Measurements from ENCODE around the gene SLC39A7. TPM values are rescaled to one million over a fixed set of nuclear protein-coding genes. Genes with fewer than 3 reads are reported as not detected.
"Not testable (repeated sequence)": the region's sequence is repeated elsewhere in the genome, so short reads cannot be mapped to it uniquely, and the experiment has no call there.

The SLC39A7 gene
- total RNA-seq, 4 donors from 2014 or later: 21.9 to 45.4 (median 26.2) TPM

GRCh38 chr6:33217246-33217645, 16.6 kb downstream of the SLC39A7 start:
- no peak for TF ChIP-seq POLR2A (IDR thresholded peaks at IDR 0.05)
- no peak for TF ChIP-seq CTCF (IDR thresholded peaks at IDR 0.05 in 4 of 5, conservative IDR thresholded peaks at IDR 0.05 in 1 of 5)
- DNase-seq (no peak), ATAC-seq (no peak)
- H3K4me3 ChIP-seq: no peak overlapping the region
- no peaks in the 10 kb centered on the region for H3K36me3 ChIP-seq
- peaks cover 0 to 2% (median 0%) of the 10 kb centered on the region in 3 donors for H3K27me3 ChIP-seq
- no peak overlapping the region for H3K27ac ChIP-seq
- H3K4me1 ChIP-seq: peaks cover 15 to 17% of the 10 kb centered on the region in 2 donors
- H3K9me3 ChIP-seq: no peaks in the 10 kb centered on the region
- in situ Hi-C loops (cut with MboI; ENCODE audit: low sequenced_read_pairs in 4 of 4) (no loop called here), intact Hi-C loops (cut with DNase I; ENCODE audit: low total_unique reads) (no loop called here)

- TF ChIP-seq CTCF (IDR thresholded peaks at IDR 0.05 in 4 of 5, conservative IDR thresholded peaks at IDR 0.05 in 1 of 5) (no peak), POLR2A (IDR thresholded peaks at IDR 0.05) (no peak)
- in situ Hi-C loops (cut with MboI; ENCODE audit: low sequenced_read_pairs in 4 of 4) (no loop called here), intact Hi-C loops (cut with DNase I; ENCODE audit: low total_unique reads) (no loop called here)
- no peaks in the 10 kb centered on the region for H3K9me3 ChIP-seq
- no peaks in the 10 kb centered on the region for H3K36me3 ChIP-seq
- no peak overlapping the region for H3K4me3 ChIP-seq
- H3K27ac ChIP-seq: no peak overlapping the region
- ATAC-seq: no peak
- no peak for DNase-seq
- peaks cover 12 to 14% of the 10 kb centered on the region in 2 donors for H3K4me1 ChIP-seq
- H3K27me3 ChIP-seq: peaks cover 0 to 2% (median 0%) of the 10 kb centered on the region in 3 donors
Measured at GRCh38 chr6:33217681-33218080, 17.0 kb downstream of the SLC39A7 start.

GRCh38 chr6:33226503-33227120, 25.9 kb downstream of the SLC39A7 start:
- intact Hi-C loops (cut with DNase I; ENCODE audit: low total_unique reads); DNase-seq; H3K4me3 ChIP-seq; in situ Hi-C loops (cut with MboI; ENCODE audit: low sequenced_read_pairs in 4 of 4); H3K27ac ChIP-seq; H3K9me3 ChIP-seq; H3K36me3 ChIP-seq; ATAC-seq; H3K4me1 ChIP-seq; H3K27me3 ChIP-seq: not testable (repeated sequence)

GRCh38 chr6:33235221-33235634, 34.6 kb downstream of the SLC39A7 start:
- ATAC-seq (no peak), DNase-seq (no peak)
- Histone ChIP-seq H3K9me3 (no peaks in the 10 kb centered on the region), H3K4me3 (no peak overlapping the region), H3K4me1 (no peaks in the 10 kb centered on the region), H3K27ac (no peak overlapping the region), H3K36me3 (no peaks in the 10 kb centered on the region), H3K27me3 (peaks cover 0 to 5% (median 5%) of the 10 kb centered on the region in 3 donors)
- TF ChIP-seq CTCF (IDR thresholded peaks at IDR 0.05 in 4 of 5, conservative IDR thresholded peaks at IDR 0.05 in 1 of 5) (no peak), POLR2A (IDR thresholded peaks at IDR 0.05) (no peak)
- intact Hi-C loops (cut with DNase I; ENCODE audit: low total_unique reads) (no loop called here), in situ Hi-C loops (cut with MboI; ENCODE audit: low sequenced_read_pairs in 4 of 4) (no loop called here)

- intact Hi-C loops (cut with DNase I; ENCODE audit: low total_unique reads) (no loop called here), in situ Hi-C loops (cut with MboI; ENCODE audit: low sequenced_read_pairs in 4 of 4) (no loop called here)
- no peaks in the 10 kb centered on the region for H3K9me3 ChIP-seq
- no peak overlapping the region for H3K4me3 ChIP-seq
- ATAC-seq (no peak), DNase-seq (no peak)
- no peak overlapping the region for H3K27ac ChIP-seq
- TF ChIP-seq CTCF (IDR thresholded peaks at IDR 0.05 in 4 of 5, conservative IDR thresholded peaks at IDR 0.05 in 1 of 5) (no peak), POLR2A (IDR thresholded peaks at IDR 0.05) (no peak)
- H3K36me3 ChIP-seq: no peaks in the 10 kb centered on the region
- no peaks in the 10 kb centered on the region for H3K4me1 ChIP-seq
- peaks cover 0 to 7% (median 5%) of the 10 kb centered on the region in 3 donors for H3K27me3 ChIP-seq
Measured at GRCh38 chr6:33236328-33236727, 35.7 kb downstream of the SLC39A7 start.

All from gastrocnemius medialis (tissue), 4 donors.